BJ (cell line): ENCODE results near the gene PALMD. TPM values are rescaled to one million over a fixed set of nuclear protein-coding genes. Genes with fewer than 3 reads are reported as not detected.

Experiments used
- CTCF ChIA-PET: fragments of 350-600 bp; formaldehyde crosslinking; extraction: SDS; loops from one replicate; lab custom pipeline; 2021; ENCODE audit warnings: antibody characterized with exemption, inconsistent platforms; lab: Yijun Ruan, JAX
- POLR2A ChIA-PET: fragments of 300-600 bp; sonication (Branson Sonifier 250); formaldehyde crosslinking; extraction: SDS; loops from one replicate; lab custom pipeline; 2021; ENCODE audit warnings: antibody characterized with exemption; lab: Charles Lee
- DNase-seq: peaks from one replicate; pipeline ENCODE4 v3.0.0-alpha.2; 2011; ENCODE audit warnings: low read depth
- H3K27me3 ChIP-seq: 2 replicates; pipeline ENCODE4 v1.6.0; 2011; ENCODE audit warnings: low read length; ENCODE audit not compliant: control insufficient read depth, insufficient read depth
- H3K36me3 ChIP-seq: 2 replicates; pipeline ENCODE4 v1.5.1; 2011; ENCODE audit warnings: low read length; ENCODE audit not compliant: control insufficient read depth, insufficient read depth
- H3K4me3 ChIP-seq: 2 replicates; pipeline ENCODE4 v1.5.1; 2011; ENCODE audit warnings: low read depth, mild to moderate bottlenecking, control low read depth, low read length
- polyA plus RNA-seq: library from polyadenylated mRNA; depleted of rRNA; stranded (reverse); fragments of >200 nt; gene quantifications from 2 replicates; pipeline ENCODE4 v1.2.3, GENCODE V29; 2011
- TF ChIP-seq, protein P1 (sequence below): IDR thresholded peaks from 2 replicates; pipeline ENCODE4 v1.5.1; 2011; ENCODE audit warnings: low read depth, mild to moderate bottlenecking, control low read depth, inconsistent platforms, low read length, moderate library complexity; ENCODE audit not compliant: insufficient read depth

PALMD gene
- polyA plus RNA-seq, 1 experiment = 0.06 TPM

DNA sequence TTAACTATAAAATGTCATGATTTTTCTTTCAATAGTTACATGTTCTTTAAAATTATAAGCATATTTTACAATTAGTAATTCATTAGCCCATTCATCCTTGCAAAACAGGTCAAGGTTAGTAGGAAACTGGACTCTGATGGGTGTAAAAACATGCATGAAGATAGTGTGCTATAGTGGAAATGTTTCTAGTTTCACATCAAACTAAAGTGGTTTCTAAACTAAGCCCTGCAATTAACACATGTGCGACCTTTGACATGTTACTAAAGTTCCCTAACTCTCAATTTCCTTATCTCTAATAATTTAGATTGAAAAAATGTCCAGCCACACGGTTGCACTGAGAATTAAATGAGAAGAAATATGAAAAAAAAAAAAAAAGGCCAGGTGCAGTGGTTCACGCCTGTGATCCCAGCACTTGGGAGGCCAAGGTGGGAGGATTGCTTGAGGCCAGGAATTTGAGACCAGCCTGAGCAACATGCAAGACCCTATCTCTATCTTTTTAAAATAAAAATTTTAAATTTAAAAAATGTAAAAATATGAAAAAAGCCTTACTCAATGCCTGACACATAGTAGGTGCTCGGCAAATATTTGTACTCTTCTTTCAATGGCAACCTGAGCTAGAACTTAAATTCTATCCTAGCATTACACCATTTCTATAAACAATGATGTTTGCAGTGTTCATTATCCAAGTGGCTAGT, 44.1 kb upstream of the PALMD start:
- CTCF ChIA-PET = interaction anchor here (1.2 kb wide), 1 partner anchor 48 kb away, joined by 3 read pairs; no protein-coding TSS in a partner anchor
- TF ChIP-seq, protein P1, sequence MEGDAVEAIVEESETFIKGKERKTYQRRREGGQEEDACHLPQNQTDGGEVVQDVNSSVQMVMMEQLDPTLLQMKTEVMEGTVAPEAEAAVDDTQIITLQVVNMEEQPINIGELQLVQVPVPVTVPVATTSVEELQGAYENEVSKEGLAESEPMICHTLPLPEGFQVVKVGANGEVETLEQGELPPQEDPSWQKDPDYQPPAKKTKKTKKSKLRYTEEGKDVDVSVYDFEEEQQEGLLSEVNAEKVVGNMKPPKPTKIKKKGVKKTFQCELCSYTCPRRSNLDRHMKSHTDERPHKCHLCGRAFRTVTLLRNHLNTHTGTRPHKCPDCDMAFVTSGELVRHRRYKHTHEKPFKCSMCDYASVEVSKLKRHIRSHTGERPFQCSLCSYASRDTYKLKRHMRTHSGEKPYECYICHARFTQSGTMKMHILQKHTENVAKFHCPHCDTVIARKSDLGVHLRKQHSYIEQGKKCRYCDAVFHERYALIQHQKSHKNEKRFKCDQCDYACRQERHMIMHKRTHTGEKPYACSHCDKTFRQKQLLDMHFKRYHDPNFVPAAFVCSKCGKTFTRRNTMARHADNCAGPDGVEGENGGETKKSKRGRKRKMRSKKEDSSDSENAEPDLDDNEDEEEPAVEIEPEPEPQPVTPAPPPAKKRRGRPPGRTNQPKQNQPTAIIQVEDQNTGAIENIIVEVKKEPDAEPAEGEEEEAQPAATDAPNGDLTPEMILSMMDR = no peak
- no peak for DNase-seq
- Histone ChIP-seq H3K4me3 (no peak overlapping the region), H3K27me3 (no peaks in the 10 kb centered on the region), H3K36me3 (no peaks in the 10 kb centered on the region)
- POLR2A ChIA-PET = no interaction called here

DNA sequence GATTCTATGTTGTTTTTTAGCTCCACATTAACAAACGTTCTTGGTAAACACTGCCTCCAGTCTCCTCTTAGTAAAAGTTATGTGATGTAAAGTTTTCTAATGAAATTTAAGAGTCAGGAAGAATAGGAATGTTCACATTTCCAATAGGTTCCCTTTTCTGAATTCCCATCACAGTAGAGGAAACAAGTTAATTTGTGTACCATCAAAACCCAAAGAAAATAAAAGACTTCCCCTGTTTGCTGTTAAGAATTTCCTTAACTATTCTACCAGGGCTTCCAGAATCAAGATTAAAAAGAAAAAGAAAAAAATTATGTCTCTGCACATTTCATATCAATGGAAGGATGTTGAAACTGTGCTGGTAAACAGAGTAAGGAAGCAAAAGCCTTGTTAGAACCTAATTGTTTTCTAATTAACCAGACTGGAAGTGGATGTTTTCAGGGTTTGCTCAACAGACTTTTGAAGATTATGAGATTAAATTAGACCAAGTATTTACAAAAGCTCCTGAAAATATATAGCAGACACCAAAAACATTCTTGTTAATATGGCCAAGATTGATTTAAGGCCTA, 43.4 kb upstream of the PALMD start:
- TF ChIP-seq, protein P1 = no peak
- ChIA-PET POLR2A (no interaction called here), CTCF (interaction anchor here (1.2 kb wide), 1 partner anchor 48 kb away, joined by 3 read pairs; no protein-coding TSS in a partner anchor)
- no peak for DNase-seq
- Histone ChIP-seq H3K36me3 (no peaks in the 10 kb centered on the region), H3K4me3 (no peak overlapping the region), H3K27me3 (no peaks in the 10 kb centered on the region)

DNA sequence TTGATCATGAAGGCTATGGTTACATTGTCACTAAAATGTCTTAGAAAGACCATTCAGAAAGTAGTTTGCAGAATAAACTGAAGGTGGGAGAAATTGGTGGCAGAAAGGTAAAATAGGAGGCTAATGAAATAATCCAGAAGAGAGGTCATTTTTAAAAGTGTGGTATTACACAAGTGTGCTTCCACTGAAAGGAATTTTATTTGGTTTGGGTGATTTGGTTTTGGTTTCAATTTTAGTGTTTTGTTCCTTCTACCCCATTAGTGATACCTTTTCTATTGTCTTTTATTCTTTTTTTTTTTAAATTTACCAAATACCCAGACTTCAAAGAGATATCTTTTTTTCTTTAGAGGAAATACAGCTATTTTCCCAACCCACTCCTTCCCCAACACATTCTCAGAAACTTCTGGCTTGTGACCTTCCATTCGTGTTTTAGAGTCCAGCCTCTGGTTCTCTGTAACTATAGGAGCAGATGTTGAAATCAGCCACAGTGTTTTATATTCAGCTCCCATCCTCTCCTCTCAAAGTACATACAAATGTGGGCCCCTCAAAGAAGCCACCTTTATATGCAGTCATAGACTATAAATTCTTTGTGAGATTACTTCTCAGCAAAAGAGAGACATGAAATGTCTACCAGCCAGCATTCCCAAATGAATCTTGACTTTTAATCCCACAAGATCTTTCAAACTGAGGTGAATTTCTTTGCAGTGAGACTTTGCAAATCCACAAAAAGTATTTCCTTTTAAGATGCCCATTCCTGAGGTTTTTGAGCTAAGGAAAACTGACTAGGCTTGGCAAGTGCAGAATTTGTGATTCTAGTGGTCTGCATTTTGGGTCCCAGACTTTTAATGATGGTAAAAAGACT, 42.0 kb upstream of the PALMD start:
- ChIA-PET CTCF (no interaction called here), POLR2A (no interaction called here)
- TF ChIP-seq, protein P1 = no peak
- no peak for DNase-seq
- Histone ChIP-seq H3K36me3 (no peaks in the 10 kb centered on the region), H3K27me3 (no peaks in the 10 kb centered on the region), H3K4me3 (no peak overlapping the region)

DNA sequence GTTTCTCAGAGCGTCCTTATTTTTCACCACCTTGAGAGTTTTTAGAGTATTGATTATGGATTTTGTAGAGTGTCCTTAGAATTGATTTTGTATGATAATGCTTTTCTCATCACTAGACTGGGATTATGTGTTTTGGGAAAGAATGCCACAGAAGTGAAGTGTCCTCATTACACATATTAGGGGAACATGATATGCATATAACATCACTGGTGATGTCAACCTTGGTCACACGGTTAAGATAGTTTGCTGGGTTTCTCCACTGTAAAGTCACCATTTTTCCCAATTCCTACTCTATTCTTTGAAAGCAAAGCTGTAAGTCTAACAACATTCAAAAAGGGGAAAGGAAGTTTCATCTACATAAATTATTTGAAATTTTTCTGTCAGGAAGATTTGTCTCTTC, 39.6 kb upstream of the PALMD start:
- Histone ChIP-seq H3K36me3 (no peaks in the 10 kb centered on the region), H3K27me3 (no peaks in the 10 kb centered on the region), H3K4me3 (no peak overlapping the region)
- TF ChIP-seq, protein P1 = no peak
- ChIA-PET POLR2A (no interaction called here), CTCF (no interaction called here)
- DNase-seq = no peak

DNA sequence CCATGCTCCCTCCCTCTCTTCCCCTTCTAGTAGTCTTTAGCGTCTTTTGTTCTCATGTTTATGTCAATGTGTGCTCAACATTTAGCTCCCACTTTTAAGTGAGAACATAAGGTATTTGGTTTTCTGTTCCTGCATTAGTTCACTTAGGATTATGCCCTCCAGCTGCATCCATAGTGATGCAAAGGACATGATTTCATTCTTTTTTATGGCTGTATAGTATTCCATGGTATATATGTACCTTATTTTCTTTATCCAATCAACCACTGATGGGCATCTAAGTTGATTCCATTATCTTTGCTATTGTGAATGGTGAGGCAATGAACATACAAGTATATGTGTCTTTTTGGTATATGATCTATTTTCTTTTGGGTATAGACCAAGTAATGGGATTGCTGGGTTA, 38.3 kb upstream of the PALMD start:
- Histone ChIP-seq H3K4me3 (no peak overlapping the region), H3K27me3 (no peaks in the 10 kb centered on the region), H3K36me3 (no peaks in the 10 kb centered on the region)
- TF ChIP-seq, protein P1 = no peak
- POLR2A ChIA-PET = no interaction called here
- CTCF ChIA-PET = interaction anchor here (1.1 kb wide), 1 partner anchor 23 kb away, joined by 3 read pairs; no protein-coding TSS in a partner anchor
- DNase-seq = no peak
